Prostate gland (tissue), 2 donors: ENCODE measurements around the gene NR2F6. TPM values are rescaled to one million over a fixed set of nuclear protein-coding genes. Genes with fewer than 3 reads are reported as not detected.

ENCODE experiments used
- DNase-seq: peaks from one replicate; pipeline ENCODE4 v3.0.0-alpha.2; 2019; ENCODE audit warnings: low spot score
- H3K27ac ChIP-seq, 2 donors: fragments of 200-600 bp; sonication (generic); 2 replicates each; pipeline ENCODE4 v1.5.1; 2017 to 2019
- H3K27me3 ChIP-seq: fragments of 200-600 bp; sonication (generic); replicated peaks from 2 replicates; pipeline ENCODE4 v1.5.1; 2019; ENCODE audit not compliant: insufficient read depth
- H3K36me3 ChIP-seq, 2 donors: fragments of 200-600 bp; sonication (generic); 1 replicate in 1 of 2; 2 replicates in 1 of 2; pipeline versions ENCODE4 v1.5.1 to v1.8.1; 2017 to 2019
- H3K4me1 ChIP-seq: fragments of 200-600 bp; sonication (generic); replicated peaks from 2 replicates; pipeline ENCODE4 v1.5.1; 2019
- H3K4me3 ChIP-seq, 2 donors: fragments of 200-600 bp; sonication (generic); 2 replicates each; pipeline ENCODE4 v1.5.1; 2017 to 2019
- H3K9me3 ChIP-seq: fragments of 200-600 bp; sonication (generic); 2 replicates; pipeline ENCODE4 v1.5.1; 2017
- CTCF ChIP-seq, 4 experiments: fragments of 200-600 bp in 2 of 4; fragments of 450-650 bp in 2 of 4; sonication (generic) in 2 of 4; IDR thresholded peaks; 1 replicate in 3 of 4; 2 replicates in 1 of 4; pipeline ENCODE4 v1.5.1; 2016 to 2019; ENCODE audit warnings: antibody characterized with exemption in 4 of 4, mild to moderate bottlenecking in 2 of 4, moderate library complexity in 2 of 4
- POLR2A ChIP-seq: fragments of 450-650 bp; IDR thresholded peaks from one replicate; pipeline ENCODE4 v1.6.1; 2016; ENCODE audit warnings: antibody characterized with exemption, mild to moderate bottlenecking
- POLR2AphosphoS5 ChIP-seq: sonication (generic); formaldehyde crosslinking; IDR thresholded peaks from one replicate; pipeline ENCODE4 v1.6.1; 2017; ENCODE audit warnings: antibody characterized with exemption
- WGBS: methylation state at CpG from one replicate; pipeline ENCODE4 v1.1.5; 2018; 5-methylcytosine and 5-hydroxymethylcytosine counted together
- intact Hi-C: fragments of 100-400 bp; cut with DNase I; formaldehyde crosslinking; loops from one replicate; pipeline ENCODE4 v1.14.2; 2022
- total RNA-seq, 2 donors: library from RNA; depleted of rRNA; stranded (reverse); fragments of >200 nt; gene quantifications; one replicate each; pipeline ENCODE4 v1.1.0, GENCODE V29; 2016

The NR2F6 gene
- total RNA-seq, 2 donors from 2014 or later = 91.7 to 108 TPM

GRCh38 chr19:17202713-17203112 lies 43.0 kb downstream of the NR2F6 start:
- Histone ChIP-seq H3K4me3 (no peak overlapping the region), H3K4me1 (no peaks in the 10 kb centered on the region), H3K27ac (no peak overlapping the region), H3K9me3 (no peaks in the 10 kb centered on the region), H3K36me3 (peaks cover 4 to 30% of the 10 kb centered on the region in 2 donors), H3K27me3 (no peaks in the 10 kb centered on the region)
- 95% methylated on average over 17 of the region's 17 CpGs for WGBS
- intact Hi-C loops = no loop called here
- no peak for DNase-seq
- TF ChIP-seq CTCF (IDR thresholded peaks at IDR 0.05) (no peak), POLR2AphosphoS5 (no peak)

DNA sequence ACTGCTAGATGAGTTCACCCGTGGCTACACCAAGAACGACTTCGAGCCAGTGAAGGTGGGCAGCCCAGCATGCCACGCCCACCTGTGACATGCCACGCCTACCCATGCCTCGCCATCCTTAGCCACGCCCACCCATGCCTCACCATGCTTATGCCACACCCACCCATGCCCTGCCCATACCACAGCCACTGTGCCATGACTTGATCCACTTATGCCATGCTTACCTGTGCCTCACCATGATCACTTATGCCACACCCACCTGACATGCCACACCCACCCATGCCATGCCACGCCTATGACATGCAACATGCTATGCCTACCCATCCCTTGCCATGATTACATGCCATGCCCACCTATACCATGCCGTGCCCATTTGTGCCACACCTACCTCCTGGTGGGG lies 43.5 kb downstream of the NR2F6 start:
- WGBS = 84% methylated on average over 9 of the region's 9 CpGs
- no peak for TF ChIP-seq CTCF (IDR thresholded peaks at IDR 0.05)
- TF ChIP-seq POLR2A = no peak
- TF ChIP-seq POLR2AphosphoS5 = no peak
- intact Hi-C loops = no loop called here
- H3K4me3 ChIP-seq = no peak overlapping the region
- H3K27me3 ChIP-seq = no peaks in the 10 kb centered on the region
- no peak overlapping the region for H3K27ac ChIP-seq
- no peaks in the 10 kb centered on the region for H3K4me1 ChIP-seq
- H3K36me3 ChIP-seq = peaks cover 4 to 32% of the 10 kb centered on the region in 2 donors
- no peak for DNase-seq
- H3K9me3 ChIP-seq = no peaks in the 10 kb centered on the region

DNA sequence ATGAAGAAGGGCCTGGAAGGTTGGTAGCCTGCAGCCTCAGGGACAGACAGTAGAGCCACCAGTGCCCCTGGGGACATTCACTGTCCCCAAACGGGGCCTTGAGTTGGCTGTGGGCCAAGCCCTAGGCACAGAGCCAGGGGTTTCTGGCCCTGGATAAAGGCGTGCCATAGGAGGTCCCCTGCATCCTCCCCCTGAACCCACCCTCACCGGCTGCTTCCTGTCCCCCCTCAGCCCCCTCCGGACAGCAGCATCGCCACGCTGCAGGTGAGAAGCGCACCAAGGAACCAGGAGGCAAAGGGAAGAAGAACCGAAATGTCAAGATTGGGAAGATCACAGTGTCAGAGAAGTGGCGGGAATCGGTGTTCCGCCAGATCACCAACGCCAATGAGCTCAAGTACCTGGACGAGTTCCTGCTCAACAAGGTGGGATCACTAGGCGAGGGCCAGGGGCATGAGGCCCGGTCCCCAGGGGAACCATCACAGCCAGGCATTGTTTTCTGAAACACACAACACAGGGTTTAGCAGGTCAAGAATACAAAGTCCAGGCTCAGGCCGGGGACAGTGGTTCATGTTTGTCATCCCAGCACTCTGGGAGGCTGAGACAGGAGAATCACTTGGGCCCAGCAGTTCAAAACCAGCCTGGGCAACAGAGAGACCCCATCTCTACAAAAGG lies 45.2 kb downstream of the NR2F6 start:
- Histone ChIP-seq H3K4me3 (no peak overlapping the region), H3K4me1 (no peaks in the 10 kb centered on the region), H3K27me3 (no peaks in the 10 kb centered on the region), H3K9me3 (no peaks in the 10 kb centered on the region), H3K27ac (no peak overlapping the region), H3K36me3 (peaks cover 4 to 32% of the 10 kb centered on the region in 2 donors)
- intact Hi-C loops = no loop called here
- no peak for DNase-seq
- WGBS = 80% methylated on average over 16 of the region's 16 CpGs
- TF ChIP-seq POLR2AphosphoS5 (no peak), CTCF (IDR thresholded peaks at IDR 0.05) (no peak), POLR2A (no peak)

DNA sequence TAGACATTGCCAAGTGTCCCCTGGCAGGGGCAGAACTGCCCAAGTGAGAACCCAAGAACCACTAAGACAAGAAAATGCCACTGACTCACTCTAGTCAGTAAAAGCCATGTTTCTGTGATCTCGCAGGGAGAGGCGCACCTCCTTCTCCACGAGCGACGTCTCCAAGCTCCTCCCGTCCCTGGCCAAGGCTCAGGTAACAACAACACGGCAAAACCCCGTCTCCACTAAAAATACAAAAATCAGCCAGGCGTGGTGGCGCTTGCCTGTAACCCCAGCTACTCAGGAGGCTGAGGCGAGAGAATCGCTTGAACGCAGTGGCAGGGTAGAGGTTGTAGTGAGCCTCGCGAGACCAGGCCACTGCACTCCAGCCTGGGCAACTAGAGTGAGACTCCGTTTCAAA lies 48.1 kb downstream of the NR2F6 start:
- Histone ChIP-seq H3K27me3 (no peaks in the 10 kb centered on the region), H3K9me3 (no peaks in the 10 kb centered on the region), H3K27ac (no peak overlapping the region), H3K36me3 (peaks cover 10 to 39% of the 10 kb centered on the region in 2 donors), H3K4me3 (no peak overlapping the region), H3K4me1 (no peaks in the 10 kb centered on the region)
- 87% methylated on average over 16 of the region's 16 CpGs for WGBS
- TF ChIP-seq CTCF (IDR thresholded peaks at IDR 0.05) (no peak), POLR2A (no peak), POLR2AphosphoS5 (no peak)
- DNase-seq = no peak
- intact Hi-C loops = no loop called here

DNA sequence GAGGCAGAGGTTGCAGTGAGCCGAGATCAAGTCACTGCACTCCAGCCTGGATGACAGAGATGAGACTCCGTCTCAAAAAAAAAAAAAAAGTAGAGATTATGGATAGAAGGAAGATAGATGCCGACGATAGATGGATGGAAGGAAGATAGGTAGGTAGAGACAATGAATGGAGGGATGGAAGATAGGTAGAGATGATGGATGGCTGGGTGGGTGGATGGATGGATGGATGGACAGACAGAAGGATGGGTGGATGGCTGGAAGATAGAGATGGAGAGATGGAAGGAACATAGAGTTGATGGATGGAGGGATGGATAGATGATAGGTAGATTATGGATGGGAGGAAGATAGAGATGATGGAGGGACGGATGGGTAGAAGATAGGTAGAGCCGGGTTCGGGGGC lies 49.1 kb downstream of the NR2F6 start:
- no peak overlapping the region for H3K27ac ChIP-seq
- no peaks in the 10 kb centered on the region for H3K27me3 ChIP-seq
- H3K4me1 ChIP-seq = no peaks in the 10 kb centered on the region
- intact Hi-C loops = no loop called here
- no peak overlapping the region for H3K4me3 ChIP-seq
- no peak for DNase-seq
- H3K36me3 ChIP-seq = peaks cover 7 to 39% of the 10 kb centered on the region in 2 donors
- 98% methylated on average over 7 of the region's 7 CpGs for WGBS
- TF ChIP-seq POLR2A (no peak), POLR2AphosphoS5 (no peak), CTCF (IDR thresholded peaks at IDR 0.05) (no peak)
- no peaks in the 10 kb centered on the region for H3K9me3 ChIP-seq
